ENCODE data around the gene DBNDD1.

- TF ChIP-seq CTCF (IDR thresholded peaks at IDR 0.05) (no peak), EZH2 (IDR thresholded peaks at IDR 0.05; ENCODE audit: borderline replicate concordance, insufficient read depth, low read depth, low read length, poor library complexity, severe bottlenecking) (no peak)
Observed at GRCh38 chr16:90011508-90011819, 7.8 kb downstream of the DBNDD1 start.
